HCT116 (cell line): ENCODE results near the gene PDLIM4.

Experiments
- CEBPB ChIP-seq: IDR thresholded peaks from 2 replicates; pipeline ENCODE4 v1.6.1; 2012; ENCODE audit warnings: low read depth
- EGR1 ChIP-seq: IDR thresholded peaks from 2 replicates; pipeline ENCODE4 v1.6.1; 2012; ENCODE audit warnings: low read depth
- POLR2A ChIP-seq: IDR thresholded peaks from 2 replicates; pipeline ENCODE4 v1.7.0; 2011; ENCODE audit warnings: borderline replicate concordance; ENCODE audit not compliant: insufficient read depth, insufficient read length; ENCODE audit errors: extremely low read depth
- RAD21 ChIP-seq: IDR thresholded peaks from 2 replicates; pipeline ENCODE4 v1.6.1; 2012; ENCODE audit warnings: low read depth, mild to moderate bottlenecking
- SRF ChIP-seq: IDR thresholded peaks from 2 replicates; pipeline ENCODE4 v1.6.1; 2012; ENCODE audit warnings: low read depth
- TF ChIP-seq, protein P1 (sequence below), 3 experiments: fragments of 200-600 bp in 1 of 3; sonication (generic) in 1 of 3; IDR thresholded peaks in 2 of 3; conservative IDR thresholded peaks in 1 of 3; 2 replicates each; pipeline ENCODE4 v1.5.1; 2012 to 2017; ENCODE audit warnings: low read depth in 2 of 3, low read length in 2 of 3, antibody characterized with exemption in 1 of 3, borderline replicate concordance in 1 of 3, control low read depth in 1 of 3, mild to moderate bottlenecking in 1 of 3, mixed read lengths in 1 of 3, mixed run types in 1 of 3, moderate library complexity in 1 of 3; ENCODE audit not compliant: insufficient read depth in 1 of 3

DNA sequence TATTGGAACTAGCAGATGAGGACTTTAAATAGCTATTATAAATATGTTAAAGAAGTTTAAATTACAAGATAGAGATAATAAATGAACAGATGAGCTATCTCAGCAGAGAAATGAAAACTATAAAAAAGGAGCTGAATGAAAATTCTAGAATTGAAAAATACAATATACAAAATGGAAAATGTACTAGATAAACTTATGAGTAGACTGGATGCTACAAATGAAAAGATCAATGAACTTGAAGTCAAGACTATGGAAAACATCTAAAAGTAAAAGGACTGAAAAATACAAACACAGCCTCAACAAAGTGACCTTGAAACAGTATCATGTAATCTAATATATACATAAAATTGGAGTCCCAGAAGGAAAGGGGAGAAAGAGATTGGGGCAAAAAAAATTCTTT lies 10.7 kb upstream of the PDLIM4 start:
- TF ChIP-seq, protein P1, sequence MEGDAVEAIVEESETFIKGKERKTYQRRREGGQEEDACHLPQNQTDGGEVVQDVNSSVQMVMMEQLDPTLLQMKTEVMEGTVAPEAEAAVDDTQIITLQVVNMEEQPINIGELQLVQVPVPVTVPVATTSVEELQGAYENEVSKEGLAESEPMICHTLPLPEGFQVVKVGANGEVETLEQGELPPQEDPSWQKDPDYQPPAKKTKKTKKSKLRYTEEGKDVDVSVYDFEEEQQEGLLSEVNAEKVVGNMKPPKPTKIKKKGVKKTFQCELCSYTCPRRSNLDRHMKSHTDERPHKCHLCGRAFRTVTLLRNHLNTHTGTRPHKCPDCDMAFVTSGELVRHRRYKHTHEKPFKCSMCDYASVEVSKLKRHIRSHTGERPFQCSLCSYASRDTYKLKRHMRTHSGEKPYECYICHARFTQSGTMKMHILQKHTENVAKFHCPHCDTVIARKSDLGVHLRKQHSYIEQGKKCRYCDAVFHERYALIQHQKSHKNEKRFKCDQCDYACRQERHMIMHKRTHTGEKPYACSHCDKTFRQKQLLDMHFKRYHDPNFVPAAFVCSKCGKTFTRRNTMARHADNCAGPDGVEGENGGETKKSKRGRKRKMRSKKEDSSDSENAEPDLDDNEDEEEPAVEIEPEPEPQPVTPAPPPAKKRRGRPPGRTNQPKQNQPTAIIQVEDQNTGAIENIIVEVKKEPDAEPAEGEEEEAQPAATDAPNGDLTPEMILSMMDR (IDR thresholded peaks at IDR 0.05 in 2 of 3, conservative IDR thresholded peaks at IDR 0.05 in 1 of 3; ENCODE audit: borderline replicate concordance in 1 of 3, insufficient read depth in 1 of 3, low read depth in 2 of 3, low read length in 2 of 3): no peak
- TF ChIP-seq CEBPB (no peak), RAD21 (no peak), POLR2A (no peak), EGR1 (no peak), SRF (no peak)
